Neural progenitor cell (in vitro differentiated cells): Measurements from ENCODE around the gene BSN. TPM values are rescaled to one million over a fixed set of nuclear protein-coding genes. Genes with fewer than 3 reads are reported as not detected.
A peak's percentile ranks its signal among the peaks of the same experiment; 100 is the strongest.

Experiments
- DNase-seq: peaks from one replicate; pipeline ENCODE4 v3.0.0-alpha.2; 2016; ENCODE audit warnings: low spot score
- H2AFZ ChIP-seq: fragments of 200-600 bp; sonication (generic); replicated peaks from 2 replicates; pipeline ENCODE4 v1.6.1; 2016; ENCODE audit warnings: antibody characterized with exemption
- H3F3A ChIP-seq: fragments of 200-600 bp; sonication (generic); 2 replicates; pipeline ENCODE4 v1.6.1; 2016; ENCODE audit warnings: antibody characterized with exemption, low read depth
- H3K27ac ChIP-seq: fragments of 200-600 bp; sonication (generic); 2 replicates; pipeline ENCODE4 v1.5.1; 2016; ENCODE audit warnings: mild to moderate bottlenecking
- H3K27me3 ChIP-seq: fragments of 200-600 bp; sonication (generic); 2 replicates; pipeline ENCODE4 v1.6.1; 2016; ENCODE audit warnings: mild to moderate bottlenecking, moderate library complexity
- H3K36me3 ChIP-seq: fragments of 200-600 bp; sonication (generic); 2 replicates; pipeline ENCODE4 v1.5.1; 2016
- H3K4me1 ChIP-seq: fragments of 200-600 bp; sonication (generic); 2 replicates; pipeline ENCODE4 v1.6.1; 2016; ENCODE audit warnings: mixed run types
- H3K4me2 ChIP-seq: fragments of 200-600 bp; sonication (generic); 2 replicates; pipeline ENCODE4 v1.6.1; 2016
- H3K4me3 ChIP-seq: fragments of 200-600 bp; sonication (generic); 2 replicates; pipeline ENCODE4 v1.5.1; 2016
- H3K79me2 ChIP-seq: fragments of 200-600 bp; sonication (generic); 2 replicates; pipeline ENCODE4 v1.6.1; 2016; ENCODE audit warnings: low read depth
- H3K9ac ChIP-seq: fragments of 200-600 bp; sonication (generic); 2 replicates; pipeline ENCODE4 v1.6.1; 2016
- H3K9me3 ChIP-seq: fragments of 200-600 bp; sonication (generic); 2 replicates; pipeline ENCODE4 v1.5.1; 2016; ENCODE audit warnings: low read depth
- H4K20me1 ChIP-seq: fragments of 200-600 bp; sonication (generic); 2 replicates; pipeline ENCODE4 v1.6.1; 2016; ENCODE audit warnings: low read depth
- H3K27ac Mint-ChIP-seq: 3 replicates; pipeline ENCODE4 v1.8.0; 2021; ENCODE audit warnings: mixed read lengths
- H3K27me3 Mint-ChIP-seq: 2 replicates; pipeline ENCODE4 v1.8.0; 2022; ENCODE audit warnings: low read depth, mild to moderate bottlenecking, inconsistent platforms, moderate library complexity, mixed read lengths; ENCODE audit not compliant: insufficient read depth
- H3K36me3 Mint-ChIP-seq: 3 replicates; pipeline ENCODE4 v1.8.0; 2021; ENCODE audit warnings: mixed read lengths
- H3K4me1 Mint-ChIP-seq: 3 replicates; pipeline ENCODE4 v1.8.0; 2021; ENCODE audit warnings: mixed read lengths
- H3K4me3 Mint-ChIP-seq: 3 replicates; pipeline ENCODE4 v1.8.0; 2021; ENCODE audit warnings: mild to moderate bottlenecking, moderate library complexity, mixed read lengths
- H3K9me3 Mint-ChIP-seq: 3 replicates; pipeline ENCODE4 v1.8.0; 2020; ENCODE audit warnings: mixed read lengths
- CTCF ChIP-seq: fragments of 200-600 bp; sonication (generic); IDR thresholded peaks from 2 replicates; pipeline ENCODE4 v1.5.1; 2017; ENCODE audit warnings: antibody characterized with exemption, mild to moderate bottlenecking
- EZH2 ChIP-seq: fragments of 200-600 bp; sonication (generic); IDR thresholded peaks from 2 replicates; pipeline ENCODE4 v1.6.1; 2017; ENCODE audit warnings: antibody characterized with exemption, mild to moderate bottlenecking, moderate library complexity
- EZH2phosphoT487 ChIP-seq: fragments of 200-600 bp; sonication (generic); IDR thresholded peaks from 2 replicates; pipeline ENCODE4 v1.6.1; 2017; ENCODE audit warnings: antibody characterized with exemption
- total RNA-seq: library from RNA; depleted of rRNA; stranded (reverse); fragments of >200 nt; gene quantifications from 2 replicates; pipeline ENCODE4 v1.2.3, GENCODE V29; 2015; ENCODE audit warnings: low replicate concordance

Gene BSN
- total RNA-seq, 1 donor from 2014 or later: 0.17 TPM

- Histone ChIP-seq H3K36me3 (no peaks in the 10 kb centered on the region), H3K27ac (peak overlapping the region; percentile 60), H3K9ac (no peak overlapping the region), H3K9me3 (no peaks in the 10 kb centered on the region), H3K4me2 (peak overlapping the region; percentile 66), H3F3A (peaks cover 10% of the 10 kb centered on the region), H2AFZ (no peak overlapping the region), H3K4me3 (no peak overlapping the region), H4K20me1 (peaks cover 15% of the 10 kb centered on the region), H3K79me2 (no peaks in the 10 kb centered on the region), H3K4me1 (peaks cover 19% of the 10 kb centered on the region), H3K27me3 (no peaks in the 10 kb centered on the region)
- peak overlapping the region; percentile 70 for H3K4me3 Mint-ChIP-seq
- H3K4me1 Mint-ChIP-seq: peaks cover 42% of the 10 kb centered on the region
- H3K36me3 Mint-ChIP-seq: peaks cover 21% of the 10 kb centered on the region
- no peaks in the 10 kb centered on the region for H3K9me3 Mint-ChIP-seq
- DNase-seq: peak; percentile 94
- H3K27me3 Mint-ChIP-seq: peaks cover 3% of the 10 kb centered on the region
- TF ChIP-seq CTCF (no peak), EZH2 (no peak), EZH2phosphoT487 (no peak)
- peak overlapping the region; percentile 95 for H3K27ac Mint-ChIP-seq
Observed at GRCh38 chr3:49534581-49535441, 19.5 kb upstream of the BSN start.

- no peak overlapping the region for H3K9ac ChIP-seq
- DNase-seq: no peak
- H3K4me2 ChIP-seq: no peak overlapping the region
- peaks cover 24% of the 10 kb centered on the region for H3K4me1 ChIP-seq
- Mint-ChIP-seq H3K4me3 (no peak overlapping the region), H3K9me3 (no peaks in the 10 kb centered on the region), H3K36me3 (peaks cover 11% of the 10 kb centered on the region), H3K4me1 (peaks cover 47% of the 10 kb centered on the region), H3K27ac (peak overlapping the region; percentile 82), H3K27me3 (peaks cover 3% of the 10 kb centered on the region)
- TF ChIP-seq EZH2 (no peak), CTCF (no peak), EZH2phosphoT487 (no peak)
- H3K27me3 ChIP-seq: no peaks in the 10 kb centered on the region
- H3K79me2 ChIP-seq: no peaks in the 10 kb centered on the region
- H3K4me3 ChIP-seq: no peak overlapping the region
- H3K36me3 ChIP-seq: no peaks in the 10 kb centered on the region
- no peak overlapping the region for H3K27ac ChIP-seq
- peaks cover 15% of the 10 kb centered on the region for H4K20me1 ChIP-seq
- no peaks in the 10 kb centered on the region for H3K9me3 ChIP-seq
- H3F3A ChIP-seq: peaks cover 24% of the 10 kb centered on the region
- no peak overlapping the region for H2AFZ ChIP-seq
Observed at GRCh38 chr3:49535971-49536874, 18.1 kb upstream of the BSN start.

GRCh38 chr3:49536875-49537533 lies 17.3 kb upstream of the BSN start:
- no peak overlapping the region for H3K27ac ChIP-seq

More at GRCh38 chr3:49536875-49537533, 17.3 kb upstream of the BSN start:
- peaks cover 24% of the 10 kb centered on the region for H3K4me1 ChIP-seq
- peaks cover 25% of the 10 kb centered on the region for H3F3A ChIP-seq
- Mint-ChIP-seq H3K4me1 (peaks cover 48% of the 10 kb centered on the region), H3K27me3 (peaks cover 3% of the 10 kb centered on the region), H3K36me3 (peaks cover 4% of the 10 kb centered on the region), H3K4me3 (no peak overlapping the region), H3K27ac (no peak overlapping the region), H3K9me3 (no peaks in the 10 kb centered on the region)
- H4K20me1 ChIP-seq: peaks cover 15% of the 10 kb centered on the region
- DNase-seq: no peak
- no peaks in the 10 kb centered on the region for H3K9me3 ChIP-seq
- H3K9ac ChIP-seq: no peak overlapping the region
- H3K4me2 ChIP-seq: no peak overlapping the region
- H2AFZ ChIP-seq: no peak overlapping the region
- H3K36me3 ChIP-seq: no peaks in the 10 kb centered on the region
- no peaks in the 10 kb centered on the region for H3K79me2 ChIP-seq
- H3K27me3 ChIP-seq: no peaks in the 10 kb centered on the region
- no peak overlapping the region for H3K4me3 ChIP-seq
- TF ChIP-seq CTCF (no peak), EZH2 (no peak), EZH2phosphoT487 (no peak)
